T-helper 2 cell treated with Interferon-gamma antibody and Interleukin-4, amounts not matched to agents 100 ng/mL and 5 ng/mL, for 36 hours (primary cell): ENCODE data around the gene DPY19L1. TPM values are rescaled to one million over a fixed set of nuclear protein-coding genes. Genes with fewer than 3 reads are reported as not detected.
"Not testable (repeated sequence)": the region's sequence is repeated elsewhere in the genome, so short reads cannot be mapped to it uniquely, and the experiment has no call there.

Source experiments
- intact Hi-C: fragments of 100-400 bp; cut with micrococcal nuclease; formaldehyde crosslinking; loops from one replicate; pipeline ENCODE4 v1.15.1; 2023
- total RNA-seq: library from RNA; stranded (reverse); gene quantifications from 2 replicates; pipeline ENCODE4 v1.2.3, GENCODE V29; 2022

The DPY19L1 gene
- total RNA-seq, 1 donor from 2014 or later = 22.3 TPM

- intact Hi-C loops = loop anchor here (2.0 to 10.0 kb wide), 9 partner anchors 44 to 1908 kb away; partner anchors contain the start of genes BBS9, SEPTIN7 and TBX20
These were observed 719 bp downstream of the DPY19L1 start for GRCh38 chr7:35036361-35037171.

DNA sequence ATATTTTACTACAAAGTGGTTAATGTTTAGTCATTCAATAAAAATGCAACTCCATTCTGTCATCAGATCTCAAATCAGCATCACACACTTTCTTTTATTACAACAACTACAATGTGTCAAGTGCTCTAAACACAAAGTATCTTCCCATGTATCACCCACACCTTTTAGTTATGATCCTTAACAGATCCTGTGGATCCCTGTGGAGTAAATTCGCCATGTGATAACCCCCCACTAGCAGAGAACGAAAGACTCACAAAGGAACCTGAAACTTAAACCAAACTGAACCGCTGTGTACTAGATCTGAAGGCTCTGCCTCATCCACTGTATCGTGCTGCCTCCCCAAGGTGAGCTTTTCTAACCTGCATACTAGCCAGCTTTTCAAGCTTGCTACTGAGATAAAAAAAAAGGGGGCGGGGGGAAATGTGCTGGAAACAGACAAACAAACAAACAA lies 1.7 kb downstream of the DPY19L1 start:
- intact Hi-C loops = loop anchor here (1.0 to 10.0 kb wide), 6 partner anchors 212 to 1329 kb away; partner anchors contain the start of genes SEPTIN7 and TBX20

- intact Hi-C loops = loop anchor here (10.0 kb wide), 1 partner anchor 1333 kb away; a partner anchor contains a TSS
These were observed 5.1 kb downstream of the DPY19L1 start for GRCh38 chr7:35032166-35032565.

GRCh38 chr7:35030848-35031247 lies 6.4 kb downstream of the DPY19L1 start:
- intact Hi-C loops = loop anchor here (10.0 kb wide), 1 partner anchor 1334 kb away; a partner anchor contains a TSS

DNA sequence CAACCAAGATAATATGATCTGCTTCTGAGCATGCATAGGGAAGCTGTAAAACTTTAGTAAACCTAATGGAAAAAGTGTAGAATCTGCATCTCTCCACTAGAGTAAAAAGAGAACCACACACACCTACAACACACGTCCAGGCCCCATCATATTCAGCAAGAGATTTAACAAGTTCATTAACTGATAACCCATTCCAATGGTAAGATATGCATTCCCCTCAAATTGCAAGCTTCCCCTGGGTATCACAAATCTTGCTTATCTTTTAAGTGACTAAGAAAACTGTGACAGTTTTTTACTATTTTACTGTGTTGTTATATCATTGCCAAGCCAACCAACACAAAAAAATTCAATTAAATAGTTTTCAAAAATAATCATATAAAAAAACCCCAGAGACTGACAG lies 8.0 kb downstream of the DPY19L1 start:
- intact Hi-C loops = no loop called here

DNA sequence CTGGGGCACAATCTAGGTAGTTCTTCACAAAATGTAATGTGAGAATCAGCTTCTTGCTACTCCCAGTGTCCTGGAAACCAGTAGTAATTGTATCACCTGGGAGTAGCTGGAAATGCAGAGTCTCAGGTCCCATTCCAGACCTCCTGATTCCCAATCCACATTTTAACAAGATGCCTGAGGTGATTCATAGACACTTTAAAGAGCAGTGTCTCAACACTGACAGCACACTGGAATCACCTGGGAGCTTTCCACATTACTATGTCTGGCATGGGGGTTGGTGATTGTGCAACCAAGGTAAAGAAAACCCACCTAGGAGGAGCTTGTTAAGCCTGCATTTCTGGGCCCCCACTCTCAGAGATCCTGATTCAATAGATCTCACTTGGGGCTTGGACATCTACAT lies 11.1 kb downstream of the DPY19L1 start:
- intact Hi-C loops = no loop called here

DNA sequence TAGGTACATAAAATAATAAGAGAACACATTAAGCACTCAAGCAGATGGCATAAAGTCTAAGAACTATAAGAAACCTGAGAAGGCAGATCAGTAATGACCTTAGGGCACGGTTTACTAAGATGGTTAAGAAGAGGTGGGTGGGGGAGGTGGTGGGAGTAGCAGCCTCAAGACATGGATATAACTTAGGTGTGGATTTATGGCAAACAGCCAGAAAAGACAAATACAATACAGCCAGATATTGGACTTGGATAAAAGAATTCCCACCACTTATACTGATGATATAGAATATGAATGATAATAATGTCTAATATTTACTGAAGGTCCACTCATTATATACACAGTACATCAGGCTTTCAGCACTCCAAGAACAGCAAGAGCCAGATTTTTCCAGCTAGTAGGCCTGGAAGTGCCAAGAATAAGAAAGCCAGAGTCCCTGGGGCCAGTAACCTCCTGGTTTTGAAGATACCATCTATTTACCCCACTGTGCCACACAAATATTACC lies 11.9 kb downstream of the DPY19L1 start:
- intact Hi-C loops = no loop called here

- intact Hi-C loops = no loop called here
These were observed 13.0 kb downstream of the DPY19L1 start for GRCh38 chr7:35024298-35024697.

DNA sequence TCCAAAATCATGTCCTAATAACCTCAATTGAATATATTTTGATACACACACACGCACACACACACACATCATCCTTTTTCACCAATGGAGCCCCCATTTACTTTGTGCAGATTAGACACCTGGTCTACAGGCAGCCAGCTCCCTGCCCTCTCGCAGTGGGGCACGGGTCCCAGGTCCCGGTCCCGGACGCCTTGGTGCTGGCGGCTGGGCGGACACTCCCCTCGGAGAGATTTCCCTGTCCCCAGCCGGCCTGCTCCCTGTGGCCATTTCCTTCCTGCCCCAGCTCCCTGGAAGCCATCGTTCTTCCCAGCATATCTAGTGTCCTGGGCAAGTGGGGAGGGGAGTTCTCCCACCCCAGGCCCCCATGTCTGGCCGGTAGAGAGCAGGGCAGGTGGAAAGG lies 14.6 kb downstream of the DPY19L1 start:
- intact Hi-C loops = no loop called here

- intact Hi-C loops = no loop called here
These were observed 15.8 kb downstream of the DPY19L1 start for GRCh38 chr7:35021445-35021844.

- intact Hi-C loops = no loop called here
These were observed 17.5 kb downstream of the DPY19L1 start for GRCh38 chr7:35019801-35020200.

DNA sequence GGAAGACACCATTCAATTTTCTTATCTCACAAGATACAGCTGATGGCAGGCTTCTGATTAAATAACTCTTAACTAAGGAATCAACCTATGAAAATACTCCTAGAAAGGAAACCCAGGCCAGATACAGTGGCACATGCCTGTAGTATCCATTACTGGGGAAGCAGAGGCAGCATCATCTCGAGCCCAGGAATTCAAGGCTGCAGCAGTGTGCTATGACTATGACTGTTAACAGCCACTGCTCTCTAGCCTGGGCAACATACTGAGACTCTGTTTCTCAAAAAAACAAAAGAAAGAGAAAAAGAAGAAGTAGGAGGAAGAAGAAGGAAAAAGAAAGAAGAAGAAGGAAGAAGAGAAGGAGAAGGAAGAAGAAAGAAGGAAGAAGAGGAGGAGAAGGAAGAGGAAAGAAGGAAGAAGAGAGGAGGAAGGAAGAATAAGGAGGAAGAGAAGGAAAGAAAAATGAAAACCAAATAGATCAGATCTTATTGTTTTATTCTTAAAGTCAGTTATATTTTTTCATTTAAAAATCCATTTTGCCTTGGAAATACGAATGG lies 18.0 kb downstream of the DPY19L1 start:
- intact Hi-C loops = no loop called here

DNA sequence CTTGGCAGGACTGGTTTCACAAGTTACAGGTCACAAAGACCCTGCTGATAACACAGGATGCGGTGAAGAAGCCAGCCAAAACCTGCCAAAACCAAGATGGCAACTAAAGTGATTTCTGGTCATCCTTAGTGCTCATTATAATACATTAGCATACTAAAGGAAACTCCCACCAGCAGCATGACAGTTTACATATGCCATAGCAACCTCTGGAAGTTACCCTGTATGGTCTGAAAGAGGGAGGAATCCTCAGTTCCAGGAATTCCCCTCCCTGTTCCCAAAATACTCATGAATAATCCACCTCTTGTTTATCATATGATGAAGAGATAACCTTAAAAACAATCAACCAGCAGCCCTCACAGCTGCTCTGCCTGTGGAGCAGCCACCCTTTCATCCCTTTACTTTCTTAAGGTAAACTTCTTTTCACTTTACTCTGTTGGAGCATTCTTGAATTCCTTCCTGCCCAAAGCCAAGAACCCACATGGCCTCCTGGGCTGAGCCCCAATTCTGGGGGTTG lies 21.9 kb downstream of the DPY19L1 start:
- intact Hi-C loops = no loop called here

- intact Hi-C loops = no loop called here
These were observed 25.1 kb downstream of the DPY19L1 start for GRCh38 chr7:35012160-35012559.

- intact Hi-C loops = no loop called here
These were observed 26.2 kb downstream of the DPY19L1 start for GRCh38 chr7:35011085-35011484.

DNA sequence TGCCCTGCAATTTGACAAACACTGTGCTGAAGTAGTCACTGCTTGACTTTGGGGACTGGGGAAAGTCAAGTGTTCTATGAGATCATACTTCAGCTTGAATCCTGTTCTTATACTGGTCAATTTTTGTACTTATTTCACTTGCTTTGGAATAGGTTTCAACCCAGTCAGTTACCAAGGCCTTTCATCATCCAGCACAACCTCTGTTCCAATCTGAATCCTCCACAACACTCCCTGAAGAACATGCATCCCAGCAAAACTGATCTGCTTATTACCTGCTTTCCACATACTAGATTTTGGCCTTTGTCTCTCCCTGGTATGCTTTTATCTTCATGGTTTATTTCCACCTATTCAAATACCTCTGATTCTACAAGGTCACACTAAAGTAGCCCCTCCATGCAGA lies 29.5 kb downstream of the DPY19L1 start:
- intact Hi-C loops = no loop called here

- intact Hi-C loops = no loop called here
These were observed 32.7 kb downstream of the DPY19L1 start for GRCh38 chr7:35004531-35005095.

- intact Hi-C loops = no loop called here
These were observed 33.5 kb downstream of the DPY19L1 start for GRCh38 chr7:35003679-35004303.

DNA sequence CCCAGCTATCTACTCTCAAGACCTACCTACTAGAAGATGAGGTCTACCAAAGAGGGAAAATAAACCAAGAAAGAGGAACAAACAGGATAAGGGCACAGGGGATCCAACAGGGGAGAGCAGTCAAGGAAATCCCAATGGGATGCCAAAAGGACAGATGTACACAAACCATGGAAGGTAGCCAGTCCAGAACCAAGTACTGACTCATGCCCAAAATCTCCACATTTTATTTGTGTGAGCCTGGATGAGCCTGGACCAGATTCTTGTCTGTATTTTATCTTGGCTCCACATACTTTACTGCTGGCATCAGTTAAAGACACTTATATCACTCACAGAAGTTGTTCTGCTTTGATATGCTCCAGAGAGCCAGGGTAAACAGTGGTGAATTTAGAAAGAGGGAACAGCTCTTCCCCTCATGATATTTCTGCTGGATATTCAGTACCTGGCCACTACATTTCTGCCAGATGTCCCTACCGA lies 34.1 kb downstream of the DPY19L1 start:
- intact Hi-C loops = not testable (repeated sequence)

DNA sequence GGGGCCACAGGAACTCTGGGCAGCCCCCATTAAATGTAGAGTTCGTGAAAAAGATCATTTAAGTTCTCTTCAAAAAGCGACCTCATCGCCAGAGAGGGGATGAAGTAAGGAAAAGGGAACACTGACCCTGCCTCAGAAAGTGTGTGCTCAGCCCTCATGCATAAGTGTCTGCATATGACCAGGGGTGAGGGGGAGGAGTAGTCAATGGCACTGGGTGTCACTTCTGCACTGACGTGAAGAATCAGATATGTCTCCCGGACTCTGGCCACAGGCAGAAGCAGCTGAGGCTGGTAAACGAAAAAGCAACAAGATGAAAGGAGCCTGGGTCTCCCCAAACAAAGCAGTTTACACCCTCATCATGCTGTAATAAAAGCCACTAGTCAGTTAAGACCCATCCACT lies 39.0 kb downstream of the DPY19L1 start:
- intact Hi-C loops = not testable (repeated sequence)

DNA sequence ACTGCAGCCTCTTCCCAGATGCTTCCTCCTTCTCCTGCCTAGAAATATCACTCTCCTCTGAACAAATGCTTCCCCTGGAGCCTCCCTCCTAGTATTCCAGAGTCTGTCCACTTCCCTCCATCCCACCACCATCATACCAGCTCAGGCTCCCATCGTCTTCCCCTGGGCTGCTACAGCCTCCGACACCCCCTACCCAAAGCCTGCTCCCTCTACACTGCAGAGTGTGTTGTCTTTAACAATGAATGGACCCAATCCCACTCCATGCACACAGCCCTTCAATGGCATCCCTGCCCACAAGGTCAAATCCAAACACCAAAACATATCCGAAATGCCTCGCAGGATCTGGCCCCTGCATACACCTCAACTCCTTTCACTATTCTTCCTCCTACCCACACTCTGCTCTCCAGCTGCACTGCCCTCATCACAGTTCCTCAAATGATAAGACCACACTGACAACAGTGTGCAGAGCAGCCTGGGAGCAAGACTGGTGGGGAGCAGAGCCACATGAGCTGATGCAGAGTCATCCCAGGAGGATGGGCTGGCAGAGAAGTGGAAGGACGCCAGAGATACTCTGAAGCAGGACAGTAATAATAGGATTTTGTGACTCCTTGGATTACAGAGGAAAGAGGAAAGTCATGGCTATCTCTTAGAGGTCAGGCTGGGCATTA lies 40.7 kb downstream of the DPY19L1 start:
- intact Hi-C loops = not testable (repeated sequence)
